Heart left ventricle (tissue), 16 donors: ENCODE measurements around the gene OR9Q1. TPM values are rescaled to one million over a fixed set of nuclear protein-coding genes. Genes with fewer than 3 reads are reported as not detected.
A peak's percentile ranks its signal among the peaks of the same experiment; 100 is the strongest.

Experiments used
- ATAC-seq, 4 donors: fragments of 200-7000 bp; cut with Tn5 transposase; one replicate each; pipeline ENCODE4 v1.9.1; 2020 to 2022; ENCODE audit warnings: moderate library complexity in 4 of 4, mild to moderate bottlenecking in 3 of 4, moderate number of reproducible peaks in 1 of 4
- DNase-seq, 5 donors: peaks; one replicate each; pipeline ENCODE4 v3.0.0-alpha.2; 2020
- H3K27ac ChIP-seq, 12 donors: fragments of 200-600 bp; sonication (generic) in 4 of 12; one replicate each; pipeline versions ENCODE4 v1.5.0 to v1.8.0; 2016 to 2022; ENCODE audit warnings: mild to moderate bottlenecking in 2 of 12
- H3K27me3 ChIP-seq, 9 donors: fragments of 200-600 bp; sonication (generic) in 2 of 9; one replicate each; pipeline versions ENCODE4 v1.5.1 to v1.8.0; 2016 to 2022; ENCODE audit warnings: mild to moderate bottlenecking in 3 of 9
- H3K36me3 ChIP-seq, 9 donors: fragments of 200-600 bp; sonication (generic) in 2 of 9; one replicate each; pipeline versions ENCODE4 v1.5.0 to v1.8.0; 2018 to 2022; ENCODE audit warnings: mild to moderate bottlenecking in 2 of 9
- H3K4me1 ChIP-seq, 12 donors: fragments of 200-600 bp; sonication (generic) in 4 of 12; one replicate each; pipeline versions ENCODE4 v1.5.0 to v1.8.0; 2016 to 2022; ENCODE audit warnings: mild to moderate bottlenecking in 3 of 12
- H3K4me3 ChIP-seq, 12 donors: fragments of 200-600 bp; sonication (generic) in 4 of 12; one replicate each; pipeline versions ENCODE4 v1.5.0 to v1.8.0; 2017 to 2022; ENCODE audit warnings: mild to moderate bottlenecking in 9 of 12, moderate library complexity in 4 of 12
- H3K9me3 ChIP-seq, 12 donors: fragments of 200-600 bp; sonication (generic) in 4 of 12; one replicate each; pipeline versions ENCODE4 v1.5.0 to v1.8.0; 2016 to 2022; ENCODE audit warnings: mild to moderate bottlenecking in 1 of 12
- POLR2A ChIP-seq, 2 donors: fragments of 450-650 bp; IDR thresholded peaks; one replicate each; pipeline ENCODE4 v1.6.1; 2017; ENCODE audit warnings: antibody characterized with exemption in 2 of 2, mild to moderate bottlenecking in 2 of 2, moderate library complexity in 2 of 2
- WGBS, 4 donors: extraction: QIAGEN DNeasy Blood & Tissue Kit in 2 of 4; methylation state at CpG; one replicate each; pipeline versions ENCODE4 v1.1.5 to v1.1.7; 2013 to 2018; 5-methylcytosine and 5-hydroxymethylcytosine counted together
- intact Hi-C, 10 donors: fragments of 100-400 bp; cut with DNase I; formaldehyde crosslinking; loops; one replicate each; pipeline versions ENCODE4 v1.11.1 to v1.14.2; 2022
- polyA plus RNA-seq, 2 donors: library from polyadenylated mRNA; stranded (reverse); fragments of 200-250 nt; gene quantifications; one replicate each; pipeline ENCODE4 v1.2.3, GENCODE V29; 2013
- total RNA-seq, 9 donors: library from RNA; depleted of rRNA in 2 of 9; stranded (reverse); fragments of >200 nt in 2 of 9; fragmentation: NEBNext Ultra II Directional in 3 of 9; extraction: Animal tissue kit (Norgen Biotek cat#: 25700) in 3 of 9; gene quantifications; one replicate each; pipeline versions ENCODE4 v1.1.0 to v1.2.4, GENCODE V29; 2016 to 2023
- TF ChIP-seq, protein P1 (sequence below), 12 donors: fragments of 200-600 bp; sonication (generic) in 4 of 12; IDR thresholded peaks; one replicate each; pipeline versions ENCODE4 v1.5.0 to v1.8.0; 2018 to 2022; ENCODE audit warnings: antibody characterized with exemption in 12 of 12, mild to moderate bottlenecking in 5 of 12
- donor health status: ischemic (EF 13 %, LVEDD 7.1; RV severe dilation, severe dysfunction).
- donor health status: healthy with polysubstance abuse.
- donor health status: DM: no; HTN: yes; CAD: no.
- donor health status: DM: no; HTN: no; CAD: no.
- donor health status: ischemic (EF 25% LVEDD 6.9; RV normal size, moderate dysfunction).
- donor health status: ischemic (EF 25% LVEDD 5.7; RV mildly dilated, moderate dysfunction).
- donor health status: healthy.
- donor health status: DM: yes; HTN: yes; CAD: no.
- donor health status: ischemic (EF 35%, LVEDD 5.7; RV mildly dilated, moderate dysfunction).
- donor health status: nonischemic (EF 11% LVEDD 7.7; RV severe dilation, severe dysfunction).
- donor health status: DM: yes; HTN: yes; CAD: no.
- donor health status: PGD.
- donor health status: ischemic (EF 29% LVEDD 5.4; RV normal size, mild dysfunction).
- donor health status: nonischemic (EF 23%, LVEDD 6.1; RV moderate dilation, normal function).

OR9Q1 gene
- total and polyA plus RNA-seq, 11 donors, result not detected

DNA sequence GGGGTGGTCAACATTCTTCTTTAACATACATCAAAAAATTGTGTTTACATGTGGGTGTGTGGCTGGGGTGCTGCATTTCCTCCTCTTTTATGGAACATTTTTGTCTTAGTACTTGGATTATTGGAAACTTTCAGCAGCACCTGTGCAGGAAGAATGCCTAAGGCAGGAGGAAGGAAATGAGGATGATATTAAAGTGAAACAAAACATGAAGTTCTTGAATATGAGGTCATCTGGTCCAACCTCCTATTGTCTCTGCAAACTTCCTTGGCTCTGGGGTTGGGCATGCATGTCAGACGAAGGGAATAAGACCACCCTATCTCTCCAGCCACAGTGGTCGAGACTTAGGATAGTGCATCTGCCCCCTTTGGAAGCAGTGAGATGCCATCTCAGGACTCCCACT, 20.6 kb upstream of the OR9Q1 start:
- TF ChIP-seq POLR2A (IDR thresholded peaks at IDR 0.05), result no peak
- TF ChIP-seq, protein P1, sequence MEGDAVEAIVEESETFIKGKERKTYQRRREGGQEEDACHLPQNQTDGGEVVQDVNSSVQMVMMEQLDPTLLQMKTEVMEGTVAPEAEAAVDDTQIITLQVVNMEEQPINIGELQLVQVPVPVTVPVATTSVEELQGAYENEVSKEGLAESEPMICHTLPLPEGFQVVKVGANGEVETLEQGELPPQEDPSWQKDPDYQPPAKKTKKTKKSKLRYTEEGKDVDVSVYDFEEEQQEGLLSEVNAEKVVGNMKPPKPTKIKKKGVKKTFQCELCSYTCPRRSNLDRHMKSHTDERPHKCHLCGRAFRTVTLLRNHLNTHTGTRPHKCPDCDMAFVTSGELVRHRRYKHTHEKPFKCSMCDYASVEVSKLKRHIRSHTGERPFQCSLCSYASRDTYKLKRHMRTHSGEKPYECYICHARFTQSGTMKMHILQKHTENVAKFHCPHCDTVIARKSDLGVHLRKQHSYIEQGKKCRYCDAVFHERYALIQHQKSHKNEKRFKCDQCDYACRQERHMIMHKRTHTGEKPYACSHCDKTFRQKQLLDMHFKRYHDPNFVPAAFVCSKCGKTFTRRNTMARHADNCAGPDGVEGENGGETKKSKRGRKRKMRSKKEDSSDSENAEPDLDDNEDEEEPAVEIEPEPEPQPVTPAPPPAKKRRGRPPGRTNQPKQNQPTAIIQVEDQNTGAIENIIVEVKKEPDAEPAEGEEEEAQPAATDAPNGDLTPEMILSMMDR (IDR thresholded peaks at IDR 0.05), result no peak
- ATAC-seq (peak in 1 of 4 donors; percentile 47), DNase-seq (no peak)
- H3K36me3 ChIP-seq, result no peaks in the 10 kb centered on the region
- peaks cover 0 to 27% (median 5%) of the 10 kb centered on the region in 12 donors for H3K4me1 ChIP-seq
- no peaks in the 10 kb centered on the region for H3K9me3 ChIP-seq
- WGBS, 4 donors, result 32 to 51% (median 46%) methylated on average over 2 of the region's 2 CpGs
- intact Hi-C loops, result loop anchor here in 2 of 10 donors (5.0 kb wide), 1 partner anchor 66 kb away; no protein-coding TSS in a partner anchor
- H3K27me3 ChIP-seq, result no peaks in the 10 kb centered on the region
- no peak overlapping the region for H3K4me3 ChIP-seq
- H3K27ac ChIP-seq, result peak overlapping the region in 11 of 12 donors; percentile 16 to 81 (median 66)

DNA sequence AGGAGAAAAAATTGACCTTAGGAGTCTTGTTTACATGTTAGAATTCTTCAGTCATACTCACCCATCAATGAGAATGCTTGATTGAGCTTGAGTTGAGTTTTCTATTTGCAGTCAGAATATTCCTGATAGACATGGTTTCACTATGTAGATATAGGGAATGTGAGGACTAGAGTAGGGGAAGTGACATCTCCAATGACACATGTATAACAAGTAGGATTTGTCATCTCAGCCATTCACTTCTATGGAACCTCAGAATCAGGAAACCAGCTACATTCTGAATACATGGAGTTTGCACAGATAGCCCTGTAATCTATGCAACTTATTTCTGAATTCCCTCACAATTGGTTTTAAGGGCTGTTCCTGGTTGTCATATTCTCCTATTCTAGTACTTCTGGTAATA, 20.1 kb upstream of the OR9Q1 start:
- peaks cover 0 to 27% (median 5%) of the 10 kb centered on the region in 12 donors for H3K4me1 ChIP-seq
- DNase-seq (no peak), ATAC-seq (no peak)
- H3K9me3 ChIP-seq, result no peaks in the 10 kb centered on the region
- no peak for TF ChIP-seq POLR2A (IDR thresholded peaks at IDR 0.05)
- TF ChIP-seq, protein P1 (IDR thresholded peaks at IDR 0.05), result no peak
- peak overlapping the region; percentile 16 to 81 (median 62) for H3K27ac ChIP-seq
- intact Hi-C loops, result loop anchor here in 2 of 10 donors (5.0 kb wide), 1 partner anchor 66 kb away; no protein-coding TSS in a partner anchor
- no peak overlapping the region for H3K4me3 ChIP-seq
- no peaks in the 10 kb centered on the region for H3K36me3 ChIP-seq
- H3K27me3 ChIP-seq, result no peaks in the 10 kb centered on the region

DNA sequence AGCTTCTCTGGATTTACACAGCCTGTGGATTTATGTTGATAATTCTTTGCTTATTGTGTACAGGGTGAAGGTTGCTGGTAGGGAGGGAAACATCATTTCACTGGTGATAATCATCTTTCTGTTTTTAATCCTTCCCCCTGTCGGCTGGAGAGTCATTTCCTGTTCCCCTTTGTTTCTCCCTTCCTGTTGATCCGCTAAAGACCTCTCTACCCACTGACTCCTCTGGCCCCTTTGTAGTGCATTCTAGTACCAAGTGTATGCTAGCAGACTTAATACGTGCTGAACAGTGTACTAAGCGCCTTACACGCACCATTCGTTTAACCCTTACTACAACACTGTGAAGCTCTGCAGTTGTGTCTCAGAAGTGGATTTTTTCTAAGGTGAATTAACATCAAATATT, 19.0 kb upstream of the OR9Q1 start:
- H3K4me1 ChIP-seq, result peaks cover 0 to 27% (median 5%) of the 10 kb centered on the region in 12 donors
- ATAC-seq, result peak; percentile 64 to 95 (median 82)
- no peaks in the 10 kb centered on the region for H3K27me3 ChIP-seq
- peak in 1 of 5 donors; percentile 32 for DNase-seq
- H3K9me3 ChIP-seq, result no peaks in the 10 kb centered on the region
- TF ChIP-seq POLR2A (IDR thresholded peaks at IDR 0.05), result no peak
- TF ChIP-seq, protein P1 (IDR thresholded peaks at IDR 0.05), result no peak
- H3K36me3 ChIP-seq, result no peaks in the 10 kb centered on the region
- intact Hi-C loops, result loop anchor here in 2 of 10 donors (2.0 to 5.0 kb wide), 2 partner anchors 20 to 67 kb away; no protein-coding TSS in a partner anchor
- 47 to 53% (median 51%) methylated on average over 6 of the region's 6 CpGs for WGBS, 4 donors
- H3K27ac ChIP-seq, result peak overlapping the region; percentile 40 to 80 (median 61)
- no peak overlapping the region for H3K4me3 ChIP-seq

DNA sequence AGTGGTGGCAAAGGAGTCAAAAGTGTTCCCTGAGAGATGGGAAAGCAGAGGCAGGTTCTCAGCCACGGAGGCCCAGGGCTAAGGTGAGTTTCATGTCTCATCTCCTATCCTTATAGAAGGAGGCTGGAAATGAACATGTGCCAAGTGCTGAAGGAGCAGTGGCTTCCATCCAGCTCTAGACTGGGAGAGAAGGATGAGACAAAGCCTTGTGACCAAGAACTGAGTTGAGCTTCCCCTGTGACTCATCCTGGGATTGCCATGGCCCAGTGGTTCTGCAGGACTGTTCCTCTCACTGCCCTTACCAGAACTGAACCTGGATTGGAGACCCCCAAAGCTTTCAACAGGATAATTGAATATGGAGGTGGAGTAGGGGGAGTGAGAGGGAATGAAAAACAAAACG, 16.7 kb upstream of the OR9Q1 start:
- Histone ChIP-seq H3K9me3 (no peaks in the 10 kb centered on the region), H3K4me1 (peaks cover 0 to 27% (median 5%) of the 10 kb centered on the region in 12 donors), H3K4me3 (no peak overlapping the region), H3K36me3 (no peaks in the 10 kb centered on the region), H3K27me3 (no peaks in the 10 kb centered on the region), H3K27ac (no peak overlapping the region)
- no peak for ATAC-seq
- TF ChIP-seq, protein P1 (IDR thresholded peaks at IDR 0.05), result no peak
- TF ChIP-seq POLR2A (IDR thresholded peaks at IDR 0.05), result no peak
- intact Hi-C loops, result no loop called here
- no peak for DNase-seq
- 60 to 79% (median 77%) methylated on average over 2 of the region's 2 CpGs for WGBS, 4 donors
